GM21447 (cell line): Measurements from ENCODE around the gene MAP3K14.
"Not testable (repeated sequence)": the region's sequence is repeated elsewhere in the genome, so short reads cannot be mapped to it uniquely, and the experiment has no call there.

Source experiments
- ATAC-seq: cut with Tn5 transposase; IDR thresholded peaks from one replicate; pipeline ENCODE4 v1.9.1; 2021; ENCODE audit not compliant: unreplicated experiment

The MAP3K14 gene

GRCh38 chr17:45316434-45317110, at the start of gene MAP3K14:
Gene MAP3K14 (minus strand): TSS chr17:45317020. CDS start chr17:45290745, 26,275 bp downstream.
- ATAC-seq, result peak; percentile 18

GRCh38 chr17:45366049-45366448, 49.2 kb upstream of the MAP3K14 start:
- no peak for ATAC-seq

- no peak for ATAC-seq
Observed at GRCh38 chr17:45364531-45365390, 47.9 kb upstream of the MAP3K14 start.

GRCh38 chr17:45363498-45363897, 46.7 kb upstream of the MAP3K14 start:
- ATAC-seq, result no peak

- no peak for ATAC-seq
Observed at GRCh38 chr17:45361976-45362375, 45.2 kb upstream of the MAP3K14 start.

GRCh38 chr17:45361451-45361850, 44.6 kb upstream of the MAP3K14 start:
- ATAC-seq, result no peak

- no peak for ATAC-seq
Observed at GRCh38 chr17:45357364-45357997, 40.7 kb upstream of the MAP3K14 start.

GRCh38 chr17:45355087-45355486, 38.3 kb upstream of the MAP3K14 start:
- ATAC-seq, result no peak

- no peak for ATAC-seq
Observed at GRCh38 chr17:45353043-45353442, 36.2 kb upstream of the MAP3K14 start.

GRCh38 chr17:45351831-45352230, 35.0 kb upstream of the MAP3K14 start:
- ATAC-seq, result no peak

GRCh38 chr17:45347444-45347843, 30.6 kb upstream of the MAP3K14 start:
- ATAC-seq, result no peak

- no peak for ATAC-seq
Observed at GRCh38 chr17:45346216-45347015, 29.6 kb upstream of the MAP3K14 start.

- ATAC-seq, result no peak
Observed at GRCh38 chr17:45345554-45346215, 28.9 kb upstream of the MAP3K14 start.

GRCh38 chr17:45345246-45345553, 28.4 kb upstream of the MAP3K14 start:
- ATAC-seq, result no peak

- not testable (repeated sequence) for ATAC-seq
Observed at GRCh38 chr17:45343967-45344664, 27.3 kb upstream of the MAP3K14 start.

- ATAC-seq, result no peak
Observed at GRCh38 chr17:45342871-45343526, 26.2 kb upstream of the MAP3K14 start.

GRCh38 chr17:45342306-45342705, 25.5 kb upstream of the MAP3K14 start:
- ATAC-seq, result no peak

- ATAC-seq, result no peak
Observed at GRCh38 chr17:45341533-45342158, 24.8 kb upstream of the MAP3K14 start.
